NCI-H446 treated with DMSO at 0.1 percent for 48 hours (cell line): ENCODE measurements around the gene TM9SF4.
"Not testable (repeated sequence)": the region's sequence is repeated elsewhere in the genome, so short reads cannot be mapped to it uniquely, and the experiment has no call there.

Experiments used
- DNase-seq: peaks from one replicate; lab custom pipeline; 2025; lab: John Stamatoyannopoulos, UW

Gene TM9SF4

GRCh38 chr20:32190616-32191415, 81.3 kb downstream of the TM9SF4 start:
- DNase-seq: no peak

GRCh38 chr20:32191422-32191821, 81.9 kb downstream of the TM9SF4 start:
- DNase-seq: no peak

GRCh38 chr20:32191873-32192272, 82.4 kb downstream of the TM9SF4 start:
- DNase-seq: no peak

- DNase-seq: no peak
These were observed 83.2 kb downstream of the TM9SF4 start for GRCh38 chr20:32192698-32193097.

GRCh38 chr20:32193336-32193735, 83.8 kb downstream of the TM9SF4 start:
- DNase-seq: not testable (repeated sequence)

GRCh38 chr20:32193996-32194395, 84.5 kb downstream of the TM9SF4 start:
- DNase-seq: no peak

- no peak for DNase-seq
These were observed 86.1 kb downstream of the TM9SF4 start for GRCh38 chr20:32195581-32195980.

- DNase-seq: not testable (repeated sequence)
These were observed 87.1 kb downstream of the TM9SF4 start for GRCh38 chr20:32196613-32197012.

- DNase-seq: not testable (repeated sequence)
These were observed 87.6 kb downstream of the TM9SF4 start for GRCh38 chr20:32197136-32197535.

- no peak for DNase-seq
These were observed 89.5 kb downstream of the TM9SF4 start for GRCh38 chr20:32199006-32199405.

- DNase-seq: no peak
These were observed 91.9 kb downstream of the TM9SF4 start for GRCh38 chr20:32201296-32201976.

GRCh38 chr20:32201977-32202363, 92.5 kb downstream of the TM9SF4 start:
- DNase-seq: no peak

- DNase-seq: no peak
These were observed 94.1 kb downstream of the TM9SF4 start for GRCh38 chr20:32203356-32204204.

- DNase-seq: no peak
These were observed 94.9 kb downstream of the TM9SF4 start for GRCh38 chr20:32204205-32205109.

- DNase-seq: no peak
These were observed 95.8 kb downstream of the TM9SF4 start for GRCh38 chr20:32205110-32205842.

- DNase-seq: no peak
These were observed 96.6 kb downstream of the TM9SF4 start for GRCh38 chr20:32205843-32206759.

- DNase-seq: no peak
These were observed 97.5 kb downstream of the TM9SF4 start for GRCh38 chr20:32206760-32207625.

GRCh38 chr20:32207626-32208498, 98.3 kb downstream of the TM9SF4 start, which contains the start of the genes PLAGL2 and POFUT1:
PLAGL2 (minus strand) TSS chr20:32207743; CDS start chr20:32202178, 5,565 bp downstream.
POFUT1 (plus strand) TSS chr20:32207880; CDS start chr20:32207942, 62 bp downstream.
- peak; percentile 75 for DNase-seq
